ENCODE results near the gene PPME1.

Gene PPME1

DNA sequence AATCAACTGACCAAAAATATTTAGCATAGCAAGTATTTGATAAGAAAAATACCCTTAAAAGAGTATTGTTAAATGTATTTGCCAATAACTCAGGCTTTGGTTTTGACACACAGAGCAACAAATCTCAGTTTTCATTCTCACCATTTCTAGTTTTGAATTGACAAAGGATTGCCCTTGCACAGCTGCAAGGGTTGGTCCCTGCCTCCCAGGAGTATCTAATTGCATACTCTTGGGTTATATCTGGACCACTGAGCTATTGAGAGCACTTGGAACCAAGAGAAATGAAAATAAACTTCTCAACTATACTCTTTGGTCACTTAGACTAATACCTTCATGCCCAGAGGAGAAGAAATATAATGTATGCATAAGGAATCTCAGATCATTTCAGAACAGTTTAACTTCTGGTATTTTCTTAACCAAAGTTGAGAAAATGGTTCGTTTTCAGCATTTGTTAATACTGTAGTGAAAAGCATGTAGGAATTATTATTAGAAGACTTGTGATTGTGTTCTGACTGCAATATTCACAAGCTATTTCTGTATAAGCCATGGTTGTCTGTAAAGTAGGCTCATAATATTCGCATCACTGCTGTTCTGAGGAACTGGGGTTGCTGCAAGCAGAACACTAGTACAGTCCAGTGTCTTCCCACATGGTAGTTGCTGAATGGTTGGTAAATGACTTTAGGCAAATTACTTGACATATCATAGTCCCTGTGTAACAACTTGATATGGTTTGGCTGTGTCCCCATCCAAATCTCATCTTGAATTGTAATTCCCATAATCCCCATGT lies 8.2 kb upstream of the PPME1 start:
- no peak for DNase-seq

DNA sequence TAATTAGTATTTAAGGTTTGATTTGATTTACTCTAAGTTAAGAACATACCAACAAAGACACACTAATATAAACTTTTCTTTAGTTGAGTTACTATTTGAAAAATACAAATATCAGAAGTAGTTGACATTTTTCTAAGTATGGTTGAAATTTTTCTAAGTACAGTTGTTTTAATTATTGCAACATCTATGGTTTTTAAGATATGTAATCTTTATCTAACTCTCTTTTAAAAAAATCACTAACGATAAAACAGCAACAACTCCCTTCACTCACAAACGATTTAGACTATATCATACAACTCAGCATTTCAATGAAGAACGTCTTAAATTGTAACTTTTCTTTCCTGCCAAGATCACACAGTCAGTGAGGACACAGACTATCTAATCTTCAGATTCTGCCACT lies 2.3 kb upstream of the PPME1 start:
- no peak for DNase-seq

DNA sequence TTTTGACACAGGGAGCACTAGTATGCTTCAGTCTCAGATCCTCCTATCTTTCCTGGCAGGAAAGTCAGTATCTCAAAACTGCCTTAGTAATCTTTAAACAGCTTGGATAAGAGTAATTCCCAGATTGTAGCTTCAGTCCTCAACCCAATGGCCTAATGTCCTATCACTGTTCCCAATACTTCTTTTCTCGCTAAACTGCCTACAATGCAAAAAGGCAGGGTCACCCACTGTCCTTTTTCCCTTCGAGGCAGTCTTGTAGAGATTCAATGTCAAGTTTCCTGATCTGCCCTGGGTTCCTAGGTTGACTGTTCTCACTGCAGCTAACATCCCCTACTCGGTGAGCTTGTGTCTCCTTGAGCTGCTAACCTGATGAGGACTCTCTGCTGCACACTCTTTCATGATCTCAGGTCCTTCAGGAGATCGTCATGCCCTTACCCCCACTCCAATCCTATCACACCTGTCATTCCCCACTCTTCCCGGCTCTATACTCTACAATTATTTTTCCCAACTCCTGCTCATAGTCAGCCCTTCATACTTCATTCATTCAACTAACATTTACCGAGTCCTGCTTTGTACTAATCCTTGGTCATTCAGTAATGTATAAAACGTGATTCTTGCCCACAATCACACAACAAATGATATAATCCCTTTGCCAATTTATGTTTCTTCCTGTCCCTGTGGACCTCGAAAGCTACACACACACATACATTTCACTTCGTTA lies 1.2 kb upstream of the PPME1 start:
- DNase-seq, result no peak

DNA sequence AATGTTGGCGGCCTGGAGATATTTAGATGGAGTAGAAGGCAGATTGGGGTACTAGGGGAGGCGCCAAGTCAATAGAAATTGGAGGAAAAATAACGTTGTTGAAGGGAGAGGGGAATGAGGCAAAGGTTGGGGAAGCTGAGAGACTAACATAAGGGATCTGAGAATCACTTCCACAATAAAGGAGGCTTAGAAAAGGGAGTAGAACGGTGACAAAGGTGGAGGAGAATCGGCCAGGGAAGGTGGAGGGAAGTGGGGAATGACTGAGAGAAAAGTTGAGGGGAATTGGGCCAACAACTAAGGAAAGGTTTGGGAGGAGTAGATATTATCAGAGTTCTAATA lies 510 bp downstream of the PPME1 start:
- no peak for DNase-seq

DNA sequence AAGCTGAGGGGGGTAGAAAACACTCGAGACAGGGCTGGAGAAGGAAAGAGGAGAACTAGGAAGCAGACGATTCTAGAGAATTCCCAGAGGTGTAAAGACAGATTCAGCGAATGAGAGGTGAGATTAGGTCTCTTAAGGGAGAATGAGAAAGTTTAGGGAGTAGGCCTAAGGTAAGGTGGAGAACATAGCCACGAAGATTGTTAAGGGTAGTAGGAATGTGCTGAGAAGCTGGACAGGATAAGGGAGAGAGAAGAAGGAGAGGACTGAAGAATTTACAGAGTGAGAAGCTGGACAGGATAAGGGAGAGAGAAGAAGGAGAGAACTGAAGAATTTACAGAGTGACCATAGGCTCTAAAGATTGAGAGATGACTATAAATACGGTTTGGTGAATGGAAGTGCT lies 908 bp downstream of the PPME1 start:
- DNase-seq, result no peak

DNA sequence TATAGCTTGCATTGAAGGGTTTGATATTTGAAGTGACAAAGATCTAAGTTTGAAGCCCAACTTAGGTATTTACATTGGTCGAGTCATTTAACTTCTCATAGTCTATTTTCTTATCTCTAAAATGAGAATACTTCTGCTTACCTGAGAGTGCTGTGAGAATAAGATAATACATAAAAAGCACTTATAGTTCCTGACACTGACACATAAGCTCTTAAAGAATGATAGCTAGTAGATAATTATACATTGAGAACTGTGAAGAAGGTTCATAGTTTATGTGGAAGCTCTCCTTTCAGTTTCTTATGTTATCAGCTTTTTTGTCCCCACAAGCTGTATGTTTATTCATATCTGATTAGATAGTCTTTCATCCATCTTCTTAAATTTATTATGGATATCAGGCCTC lies 4.8 kb downstream of the PPME1 start:
- DNase-seq, result no peak

DNA sequence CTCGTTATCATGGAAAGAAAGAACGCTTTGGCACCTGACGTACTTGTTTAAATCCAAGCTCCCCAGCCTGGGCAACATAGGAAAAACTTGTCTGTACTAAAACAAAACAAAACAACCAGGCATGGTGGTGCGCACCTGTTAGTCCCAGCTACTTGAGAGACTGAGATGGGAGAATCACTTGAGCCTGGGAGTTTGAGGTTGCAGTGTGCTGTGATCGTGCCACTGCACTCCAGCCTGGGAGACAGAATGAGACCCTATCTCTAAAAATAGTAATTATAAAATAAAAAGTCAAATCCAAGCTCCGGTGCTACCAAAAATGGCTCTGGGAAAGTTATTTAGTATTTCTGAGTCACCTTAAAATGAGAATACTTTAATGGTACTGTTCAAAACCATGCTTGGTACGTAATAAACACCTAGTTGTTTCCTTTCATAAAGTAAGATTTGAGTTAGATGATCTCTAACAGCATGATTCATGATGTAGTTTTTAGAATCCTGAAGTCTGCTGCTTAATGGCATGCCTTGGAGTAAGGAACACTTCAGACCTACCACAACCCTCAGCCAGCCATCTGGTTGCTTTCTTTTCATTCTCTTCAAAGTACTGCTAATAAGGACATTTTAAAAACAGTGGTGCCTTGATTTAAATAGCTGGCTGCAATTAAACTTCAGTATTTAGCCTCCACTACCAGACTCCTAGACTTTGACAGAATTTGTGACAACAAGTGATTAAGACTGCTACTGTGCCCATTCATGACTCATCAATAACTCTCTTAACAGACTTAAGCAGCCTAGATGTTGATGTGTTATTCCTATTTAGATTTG lies 8.4 kb downstream of the PPME1 start:
- no peak for DNase-seq

DNA sequence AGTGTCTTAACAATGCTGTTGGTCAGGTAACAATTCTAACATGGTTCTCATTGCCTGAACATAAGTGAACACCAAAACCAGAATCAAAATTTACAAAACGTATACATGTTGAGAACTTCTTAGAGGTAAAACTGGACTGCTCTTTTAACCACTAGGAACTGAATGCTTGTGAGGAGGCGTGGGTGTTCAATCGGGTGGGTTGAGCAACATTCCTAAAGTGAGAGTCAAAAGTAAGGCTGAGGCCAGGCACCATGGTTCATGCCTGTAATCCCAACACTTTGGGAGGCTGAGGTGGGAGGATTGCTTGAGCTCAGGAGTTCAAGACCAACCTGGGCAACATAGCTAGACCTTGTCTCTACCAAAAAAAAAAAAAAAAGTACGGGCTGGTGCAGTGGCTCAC lies 11.5 kb downstream of the PPME1 start:
- DNase-seq, result no peak

DNA sequence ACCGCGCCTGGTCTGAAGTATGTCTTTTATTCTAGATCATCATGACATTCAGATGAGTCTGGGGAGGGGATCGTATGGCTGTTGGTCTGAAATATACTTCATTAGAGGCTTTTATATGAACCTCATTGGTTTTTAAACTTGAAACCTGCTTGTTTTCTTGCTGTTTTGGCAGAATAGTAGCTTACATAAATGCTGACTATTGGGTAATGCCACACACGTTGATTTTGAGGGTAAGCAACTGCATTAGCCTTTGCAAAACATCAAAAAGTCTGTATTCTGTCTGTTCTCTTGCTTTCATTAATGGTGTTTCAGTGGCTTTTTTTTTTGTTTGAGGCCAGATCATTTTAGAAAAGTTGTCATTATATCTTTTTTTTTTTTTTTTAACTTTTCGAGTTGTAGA lies 14.2 kb downstream of the PPME1 start:
- DNase-seq, result no peak

DNA sequence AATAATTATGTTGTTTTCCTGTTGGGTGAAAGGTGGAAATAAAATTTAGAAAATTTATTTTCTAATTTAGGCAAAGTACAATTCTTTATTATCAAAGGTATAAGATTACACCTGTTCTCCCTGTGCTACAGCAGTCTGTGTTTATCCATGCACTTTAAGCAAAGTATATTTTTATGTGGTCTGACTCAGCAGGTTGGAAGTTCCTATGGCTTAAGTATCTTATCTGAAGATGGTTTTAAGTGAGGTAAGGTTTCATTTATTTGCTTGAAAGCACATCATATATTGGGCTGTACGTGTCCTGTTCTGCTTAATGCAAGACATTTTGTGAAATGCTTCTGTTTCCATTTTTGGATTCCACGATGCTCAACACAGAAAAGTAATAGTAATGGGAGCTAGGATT lies 14.6 kb downstream of the PPME1 start:
- no peak for DNase-seq

DNA sequence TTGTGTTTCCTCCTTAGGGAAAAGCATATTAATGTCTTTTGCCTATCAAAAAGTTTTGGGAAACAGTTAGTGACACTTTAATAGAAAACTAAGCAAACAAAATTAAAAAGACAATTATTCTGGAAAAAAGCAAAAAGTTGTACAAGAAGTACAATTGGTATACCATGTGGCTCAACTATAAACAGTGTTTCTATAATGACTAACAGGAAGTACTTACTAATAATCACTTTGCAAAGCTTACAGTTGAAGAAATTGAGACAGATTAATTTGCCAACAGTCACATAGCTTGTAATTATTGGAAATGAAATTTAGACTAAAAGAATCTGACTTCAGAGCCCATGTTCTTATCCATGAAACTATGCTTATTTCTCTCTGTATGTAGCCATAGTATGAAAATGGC lies 24.7 kb downstream of the PPME1 start:
- DNase-seq, result no peak

DNA sequence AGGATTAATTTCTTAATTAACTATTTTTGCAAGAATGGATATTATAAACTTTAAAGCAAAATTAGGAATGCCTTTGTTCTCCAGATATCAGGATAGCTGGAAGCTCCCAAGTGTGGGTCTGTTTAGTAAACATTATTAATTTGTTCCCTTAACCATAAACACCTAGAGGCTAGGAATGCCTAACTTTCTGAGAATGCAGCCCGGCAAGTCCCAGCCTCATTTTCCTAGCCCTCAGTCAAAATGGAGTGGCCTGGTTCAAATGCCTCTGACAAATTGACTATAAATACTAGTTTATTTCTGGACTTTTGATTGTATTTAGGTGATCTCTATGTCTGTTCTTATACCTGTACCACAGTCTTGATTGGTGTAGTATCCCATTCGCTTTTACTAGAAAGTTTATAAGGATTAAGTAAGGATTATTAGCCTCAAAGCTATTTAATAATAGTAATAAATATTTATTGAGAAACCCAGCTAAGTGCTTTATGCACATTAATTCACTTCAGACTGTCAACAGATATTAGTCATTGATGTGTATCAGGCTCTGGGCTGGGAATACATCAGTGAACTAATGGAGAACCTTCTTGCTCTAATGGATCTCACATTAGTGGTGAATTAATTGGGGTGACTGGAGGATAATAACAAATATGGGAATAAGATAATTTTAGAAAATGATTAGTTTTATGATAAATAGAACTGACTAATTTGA lies 25.8 kb downstream of the PPME1 start:
- DNase-seq, result no peak

DNA sequence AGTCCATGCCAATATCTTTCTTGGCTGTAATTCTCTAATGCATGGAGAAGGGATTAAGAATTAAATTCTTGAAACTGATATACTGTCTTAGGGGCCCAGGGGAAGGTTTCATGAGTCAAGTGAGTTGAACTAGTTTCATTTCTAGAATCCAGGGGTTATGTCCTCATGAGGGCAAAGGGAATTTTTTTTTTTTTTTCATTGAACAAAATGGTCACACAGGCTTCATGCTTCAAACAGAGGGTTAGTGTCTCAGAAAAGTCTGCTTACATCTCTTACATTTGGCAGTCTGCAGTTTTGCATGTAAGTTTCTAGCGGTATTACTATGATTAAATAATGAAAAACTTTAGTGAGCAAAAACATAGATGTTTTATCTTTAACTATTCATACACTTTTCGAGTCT lies 32.9 kb downstream of the PPME1 start:
- DNase-seq, result no peak

DNA sequence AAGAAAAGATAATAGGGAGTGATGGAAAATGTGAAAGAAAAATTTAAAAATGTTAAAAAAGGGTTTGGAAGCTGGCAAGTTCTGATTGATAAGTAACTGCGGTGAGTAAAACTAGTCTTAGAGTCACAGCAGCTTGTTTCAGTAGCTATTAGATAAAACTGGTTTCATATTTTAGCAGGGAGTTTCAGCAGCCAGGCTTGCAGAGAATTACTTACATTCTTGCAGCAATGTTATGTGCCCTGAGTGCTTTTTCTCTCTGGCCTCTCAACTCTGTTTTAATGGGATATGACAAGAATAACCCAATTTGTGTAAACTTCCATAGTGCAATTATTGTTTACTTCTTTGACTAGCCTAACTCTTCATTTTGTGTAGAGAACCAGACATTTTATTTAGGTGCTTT lies 33.6 kb downstream of the PPME1 start:
- no peak for DNase-seq

DNA sequence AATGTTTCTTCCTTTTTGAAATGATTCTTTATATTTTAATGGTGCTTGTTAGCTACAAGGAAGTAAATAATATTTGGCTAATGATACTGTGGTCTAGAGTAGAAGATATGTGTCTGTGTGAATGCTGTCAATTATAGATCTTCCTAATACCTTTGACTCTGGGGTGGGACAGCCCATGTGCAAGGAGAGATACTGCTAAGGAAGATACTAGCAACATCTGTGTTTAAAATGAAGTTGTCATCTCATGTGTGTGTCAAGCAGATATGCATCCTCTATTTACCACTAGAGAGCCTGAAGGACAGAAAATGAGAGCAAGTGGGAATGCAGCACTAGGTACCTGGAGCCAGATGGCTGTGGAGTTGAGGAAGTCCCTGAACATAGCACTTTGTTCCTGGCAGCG lies 34.1 kb downstream of the PPME1 start:
- no peak for DNase-seq

DNA sequence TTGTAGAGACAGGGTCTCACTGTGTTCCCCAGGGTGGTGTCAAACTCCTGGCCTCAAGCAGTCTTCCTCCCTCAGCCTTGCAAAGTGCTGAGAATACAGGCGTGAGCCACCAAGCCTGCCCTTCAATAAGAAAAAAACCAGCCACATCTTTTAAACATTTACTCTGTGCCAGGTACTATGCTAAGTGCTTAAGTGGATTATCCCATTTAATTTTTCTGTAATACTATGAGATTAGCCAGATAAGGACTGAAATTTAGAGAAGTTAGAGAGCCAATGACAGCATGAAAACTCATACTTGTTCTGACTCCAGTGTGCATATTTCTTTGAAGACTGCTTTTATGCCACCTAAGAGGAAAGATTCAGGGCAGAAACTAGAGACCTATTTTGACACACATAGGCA lies 35.7 kb downstream of the PPME1 start:
- DNase-seq, result no peak

DNA sequence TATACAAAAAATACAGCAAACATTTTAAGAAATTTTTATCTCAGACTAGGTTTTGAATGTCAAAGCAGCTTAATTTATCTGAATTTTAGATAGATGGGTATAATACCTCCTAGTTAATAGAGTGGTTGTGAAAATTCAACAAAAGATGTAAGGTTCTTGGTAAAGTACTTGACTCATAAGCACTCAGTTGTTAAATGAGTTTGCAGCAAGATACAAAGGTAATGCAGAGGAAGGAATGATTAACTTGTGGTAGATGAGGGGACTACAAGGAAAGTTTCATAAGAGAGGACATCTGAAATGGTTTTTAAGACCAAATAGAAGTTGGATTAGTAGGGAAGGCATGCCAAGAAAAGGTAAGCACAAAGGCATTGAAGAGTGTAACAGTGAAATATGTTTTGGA lies 37.4 kb downstream of the PPME1 start:
- no peak for DNase-seq

DNA sequence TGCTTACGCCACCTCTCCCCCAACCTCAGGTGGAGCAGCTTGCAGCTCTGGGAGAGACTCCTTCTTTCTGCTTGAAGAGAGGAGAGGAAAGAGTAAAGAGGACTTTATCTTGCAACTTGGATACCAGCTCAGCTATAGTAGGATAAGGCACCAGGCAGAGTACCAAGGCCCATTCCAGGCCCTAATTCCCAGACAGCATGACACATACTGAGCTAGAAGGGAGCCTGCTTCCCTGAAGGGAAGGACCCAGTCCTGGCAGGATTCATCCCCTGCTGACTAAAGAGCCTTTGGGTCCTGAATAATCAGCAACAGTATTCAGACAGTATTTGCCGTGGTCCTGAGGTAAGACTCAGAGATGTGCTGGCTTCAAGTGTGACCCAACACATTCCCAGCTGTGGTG lies 41.4 kb downstream of the PPME1 start:
- DNase-seq, result no peak

DNA sequence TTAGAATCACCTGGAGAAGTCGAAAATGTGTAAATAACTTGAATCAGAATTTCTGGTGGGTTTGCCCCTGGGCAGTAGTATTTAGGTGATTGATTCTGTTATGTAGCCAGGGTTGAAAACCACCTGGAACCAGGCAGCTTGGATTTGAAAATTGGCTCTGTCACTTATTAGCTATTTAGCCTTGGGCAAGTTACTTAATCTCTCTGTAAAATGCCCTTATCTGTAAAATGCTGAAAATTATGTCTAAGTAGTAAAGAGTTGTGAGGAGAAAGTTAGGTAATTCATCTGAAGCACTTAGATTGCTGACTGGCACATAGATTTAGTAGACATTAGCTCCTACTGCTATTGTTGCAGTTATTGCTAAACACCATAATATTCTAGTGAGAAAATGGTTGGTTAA lies 49.3 kb downstream of the PPME1 start:
- no peak for DNase-seq

DNA sequence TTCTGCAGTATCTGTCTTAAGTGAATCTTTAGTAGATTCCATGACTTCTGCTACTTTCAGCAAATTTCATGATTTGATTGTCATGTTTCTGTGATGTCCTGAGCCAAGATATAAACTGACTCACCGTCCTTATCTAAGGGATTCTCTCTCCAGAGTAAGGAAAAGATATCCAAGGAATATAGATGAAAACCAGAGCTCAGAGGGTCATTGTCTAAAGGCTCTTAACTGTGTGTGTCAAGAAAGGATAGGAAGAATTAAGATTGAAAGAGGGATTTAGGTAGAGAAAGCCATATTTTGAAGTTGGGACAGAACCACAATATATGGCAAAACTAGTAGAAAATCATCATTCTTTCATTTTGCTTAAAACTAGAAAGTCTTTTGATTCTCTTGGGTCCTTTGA lies 50.7 kb downstream of the PPME1 start:
- DNase-seq, result no peak

DNA sequence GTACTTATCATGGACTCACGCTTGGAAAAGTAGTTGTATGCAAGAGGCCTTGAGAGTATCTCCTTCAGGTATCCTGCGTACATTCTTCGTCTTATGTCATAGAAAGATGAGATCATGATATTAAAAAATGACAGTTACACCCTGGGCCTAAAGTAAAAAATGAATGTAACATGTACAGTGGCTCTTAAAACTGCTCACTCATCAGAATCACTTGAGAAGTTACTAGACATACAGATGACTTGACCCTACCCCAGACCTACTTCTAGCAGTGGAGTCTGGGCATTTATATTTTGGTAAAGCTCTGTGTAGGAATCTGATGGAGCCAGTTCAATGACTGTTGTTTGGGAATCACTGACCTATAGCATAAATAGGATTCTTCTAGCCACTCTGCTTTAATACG lies 54.5 kb downstream of the PPME1 start:
- no peak for DNase-seq

DNA sequence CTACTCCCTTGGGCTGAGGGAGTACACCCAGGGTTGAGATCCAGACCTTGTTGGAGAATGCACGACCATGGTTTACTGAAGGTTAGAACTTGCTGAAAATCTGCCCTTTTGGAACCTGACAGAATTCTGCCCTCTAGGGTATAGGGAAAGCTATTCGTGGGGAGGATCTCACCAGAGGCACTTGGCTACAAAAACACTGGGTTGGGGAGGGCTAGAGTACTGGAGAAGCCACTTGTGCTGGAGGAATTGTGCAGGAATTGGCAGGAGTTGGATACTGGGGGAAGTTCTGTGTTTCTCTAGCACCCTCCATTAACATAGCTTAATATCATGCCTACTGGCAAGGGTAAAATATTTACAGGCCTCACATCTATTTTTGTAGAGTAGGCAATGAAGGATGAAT lies 55.8 kb downstream of the PPME1 start:
- DNase-seq, result no peak

DNA sequence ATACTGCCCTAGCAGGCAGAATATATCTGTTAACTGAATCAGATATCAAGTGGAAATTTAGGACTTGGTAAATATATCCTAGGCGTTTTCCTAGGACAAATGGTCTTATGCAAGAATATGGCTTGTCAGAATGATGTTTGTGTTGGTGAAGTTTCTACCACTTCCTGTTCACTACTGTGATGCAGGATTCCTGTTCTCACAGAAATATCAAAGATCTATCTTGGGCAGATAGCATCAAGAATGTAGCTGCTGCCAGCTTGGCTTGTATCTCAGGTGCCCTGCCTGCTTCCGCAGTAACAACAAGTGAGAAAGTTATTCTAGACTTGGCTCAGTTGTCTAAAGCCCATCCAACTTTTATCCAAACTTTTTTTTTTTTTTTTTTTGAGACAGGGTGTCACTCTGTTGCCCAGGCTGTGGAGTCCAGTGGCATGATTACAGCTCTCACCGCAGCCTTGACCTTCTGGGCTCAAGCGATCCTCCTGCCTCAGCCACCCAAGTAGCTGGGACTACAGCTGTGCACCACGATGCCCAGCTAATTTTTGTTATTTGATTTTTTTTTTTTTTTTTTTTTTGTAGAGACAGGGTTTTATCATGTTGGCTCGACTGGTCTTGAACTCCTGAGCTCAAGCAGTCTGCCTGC lies 61.3 kb downstream of the PPME1 start:
- DNase-seq, result no peak

Measured in activated CD8-positive, alpha-beta memory T cell treated with anti-CD3 and anti-CD28 coated beads, Interleukin-2, amount 50 U/mL, for 48 hours (primary cell).